Liver (tissue), 9 donors: ENCODE data around the gene PRG3. TPM values are rescaled to one million over a fixed set of nuclear protein-coding genes. Genes with fewer than 3 reads are reported as not detected.

Experiments used
- DNase-seq: peaks from one replicate; pipeline ENCODE4 v3.0.0-alpha.2; 2017; ENCODE audit warnings: low spot score
- H3K27ac ChIP-seq, 2 donors: one replicate each; pipeline ENCODE4 v1.7.0; 2013; ENCODE audit warnings: inconsistent platforms in 2 of 2, low read length in 2 of 2, control low read depth in 1 of 2, low read depth in 1 of 2, mild to moderate bottlenecking in 1 of 2
- H3K27me3 ChIP-seq, 4 donors: one replicate each; pipeline versions ENCODE4 v1.6.1 to v1.7.0; 2013; ENCODE audit warnings: low read length in 3 of 4, inconsistent platforms in 1 of 4, mild to moderate bottlenecking in 1 of 4, moderate library complexity in 1 of 4; ENCODE audit not compliant: control insufficient read depth in 4 of 4, insufficient read depth in 4 of 4
- H3K36me3 ChIP-seq, 4 donors: one replicate each; pipeline versions ENCODE4 v1.6.1 to v1.7.0; 2013; ENCODE audit warnings: low read length in 3 of 4, mild to moderate bottlenecking in 3 of 4, low read depth in 1 of 4, moderate library complexity in 1 of 4; ENCODE audit not compliant: control insufficient read depth in 4 of 4, insufficient read depth in 3 of 4
- H3K4me1 ChIP-seq, 4 donors: one replicate each; pipeline versions ENCODE4 v1.6.1 to v1.7.0; 2013; ENCODE audit warnings: low read length in 3 of 4, mild to moderate bottlenecking in 3 of 4, moderate library complexity in 1 of 4; ENCODE audit not compliant: control insufficient read depth in 4 of 4, insufficient read depth in 4 of 4
- H3K4me3 ChIP-seq, 3 donors: one replicate each; pipeline versions ENCODE4 v1.6.1 to v1.7.0; 2013; ENCODE audit warnings: low read length in 3 of 3, control low read depth in 1 of 3, low read depth in 1 of 3, mild to moderate bottlenecking in 1 of 3
- H3K9ac ChIP-seq, 2 donors: one replicate each; pipeline ENCODE4 v1.7.0; 2013; ENCODE audit warnings: low read length in 2 of 2, mild to moderate bottlenecking in 2 of 2, moderate library complexity in 2 of 2, control low read depth in 1 of 2, low read depth in 1 of 2
- H3K9me3 ChIP-seq, 4 donors: one replicate each; pipeline versions ENCODE4 v1.6.1 to v1.7.0; 2013; ENCODE audit warnings: low read length in 3 of 4; ENCODE audit not compliant: control insufficient read depth in 4 of 4
- ATF3 ChIP-seq: IDR thresholded peaks from 2 replicates; pipeline ENCODE4 v1.6.1; 2016; ENCODE audit warnings: antibody characterized with exemption
- CTCF ChIP-seq: fragments of 150-350 bp; IDR thresholded peaks from 2 replicates; pipeline ENCODE4 v1.5.1; 2017; ENCODE audit warnings: improper control_type of control experiment, low read depth, low read length; ENCODE audit not compliant: missing input control
- EGR1 ChIP-seq, 2 donors: IDR thresholded peaks; 2 replicates each; pipeline ENCODE4 v1.6.1; 2016 to 2018; ENCODE audit warnings: antibody characterized with exemption in 2 of 2, low read depth in 2 of 2
- FOXA1 ChIP-seq: IDR thresholded peaks from 2 replicates; pipeline ENCODE4 v1.6.1; 2016; ENCODE audit warnings: antibody characterized with exemption
- FOXA2 ChIP-seq: IDR thresholded peaks from 2 replicates; pipeline ENCODE4 v1.6.1; 2016; ENCODE audit warnings: antibody characterized with exemption
- GABPA ChIP-seq, 2 donors: IDR thresholded peaks in 1 of 2; conservative IDR thresholded peaks in 1 of 2; 2 replicates each; pipeline ENCODE4 v1.6.1; 2016; ENCODE audit warnings: antibody characterized with exemption in 2 of 2, mild to moderate bottlenecking in 1 of 2, moderate library complexity in 1 of 2
- HNF4A ChIP-seq, 2 donors: conservative IDR thresholded peaks; 2 replicates each; pipeline ENCODE4 v1.6.1; 2016; ENCODE audit warnings: antibody characterized with exemption in 2 of 2, mild to moderate bottlenecking in 2 of 2
- HNF4G ChIP-seq: IDR thresholded peaks from 2 replicates; pipeline ENCODE4 v1.6.1; 2016; ENCODE audit warnings: antibody characterized with exemption
- JUND ChIP-seq, 2 donors: IDR thresholded peaks; 2 replicates each; pipeline ENCODE4 v1.6.1; 2016; ENCODE audit warnings: antibody characterized with exemption in 2 of 2
- MAX ChIP-seq: IDR thresholded peaks from 2 replicates; pipeline ENCODE4 v1.6.1; 2016; ENCODE audit warnings: antibody characterized with exemption
- NR2F2 ChIP-seq: IDR thresholded peaks from 2 replicates; pipeline ENCODE4 v1.6.1; 2016; ENCODE audit warnings: antibody characterized with exemption
- RAD21 ChIP-seq, 2 donors: IDR thresholded peaks; 2 replicates each; pipeline ENCODE4 v1.6.1; 2016; ENCODE audit warnings: antibody characterized with exemption in 2 of 2, mild to moderate bottlenecking in 2 of 2
- REST ChIP-seq: IDR thresholded peaks from 2 replicates; pipeline ENCODE4 v1.6.1; 2016; ENCODE audit warnings: antibody characterized with exemption, mild to moderate bottlenecking
- RXRA ChIP-seq, 2 donors: IDR thresholded peaks; 2 replicates each; pipeline ENCODE4 v1.6.1; 2017 to 2018; ENCODE audit warnings: antibody characterized with exemption in 2 of 2, mild to moderate bottlenecking in 1 of 2
- SP1 ChIP-seq: IDR thresholded peaks from 2 replicates; pipeline ENCODE4 v1.6.1; 2018; ENCODE audit warnings: antibody characterized with exemption, mild to moderate bottlenecking
- TAF1 ChIP-seq: conservative IDR thresholded peaks from 2 replicates; pipeline ENCODE4 v1.6.1; 2016; ENCODE audit warnings: antibody characterized with exemption, mild to moderate bottlenecking
- YY1 ChIP-seq: IDR thresholded peaks from 2 replicates; pipeline ENCODE4 v1.6.1; 2016; ENCODE audit warnings: antibody characterized with exemption, mild to moderate bottlenecking
- ZBTB33 ChIP-seq: IDR thresholded peaks from 2 replicates; pipeline ENCODE4 v1.6.1; 2016; ENCODE audit warnings: antibody characterized with exemption
- whole genome bisulfite sequencing: extraction: QIAGEN DNeasy Blood & Tissue Kit; methylation state at CpG from one replicate; pipeline ENCODE4 v1.1.7; 2013; 5-methylcytosine and 5-hydroxymethylcytosine counted together
- polyA plus RNA-seq, 2 donors: library from polyadenylated mRNA; stranded (reverse) in 1 of 2; unstranded in 1 of 2; fragments of 200-250 nt in 1 of 2; fragments of >200 nt in 1 of 2; fragmentation: Nextera tagmentation in 1 of 2; extraction: Ambion mirVana in 1 of 2; gene quantifications; one replicate each; pipeline versions ENCODE4 v1.2.1 to v1.2.3, GENCODE V29; 2013 to 2015
- total RNA-seq, 2 donors: library from RNA; depleted of rRNA; stranded (reverse); fragments of >200 nt; gene quantifications; one replicate each; pipeline ENCODE4 v1.2.3, GENCODE V29; 2014
- donor health status: healthy.
- donor health status: healthy.
- donor health status: healthy.
- donor health status: healthy.
- donor health status: healthy.

PRG3 gene
- total and polyA plus RNA-seq, 4 donors = 0.22 to 4.9 TPM; not detected in 2

- no peak for DNase-seq
- H3K4me1 ChIP-seq = peaks cover 0 to 9% (median 3%) of the 10 kb centered on the region in 4 donors
- H3K9me3 ChIP-seq = no peaks in the 10 kb centered on the region
- no peaks in the 10 kb centered on the region for H3K27me3 ChIP-seq
- H3K9ac ChIP-seq = no peak overlapping the region
- peaks cover 34 to 78% (median 73%) of the 10 kb centered on the region in 4 donors for H3K36me3 ChIP-seq
- H3K4me3 ChIP-seq = no peak overlapping the region
- TF ChIP-seq GABPA (IDR thresholded peaks at IDR 0.05 in 1 of 2, conservative IDR thresholded peaks at IDR 0.05 in 1 of 2) (no peak), CTCF (no peak), HNF4G (no peak), RAD21 (IDR thresholded peaks at IDR 0.05) (no peak), NR2F2 (no peak), HNF4A (conservative IDR thresholded peaks at IDR 0.05) (no peak), EGR1 (IDR thresholded peaks at IDR 0.05; ENCODE audit: low read depth in 2 of 2) (no peak), FOXA1 (no peak), JUND (IDR thresholded peaks at IDR 0.05) (no peak), FOXA2 (no peak), SP1 (no peak), TAF1 (no peak), RXRA (IDR thresholded peaks at IDR 0.05) (no peak), ATF3 (no peak)
- no peak overlapping the region for H3K27ac ChIP-seq
Measured at GRCh38 chr11:57418131-57418530, 37.2 kb upstream of the PRG3 start.

GRCh38 chr11:57417056-57417455 lies 36.1 kb upstream of the PRG3 start:
- no peak for TF ChIP-seq TAF1
- TF ChIP-seq JUND (IDR thresholded peaks at IDR 0.05) = no peak
- no peak for TF ChIP-seq CTCF
- no peak for TF ChIP-seq GABPA (IDR thresholded peaks at IDR 0.05 in 1 of 2, conservative IDR thresholded peaks at IDR 0.05 in 1 of 2)
- no peak for TF ChIP-seq FOXA1
- TF ChIP-seq EGR1 (IDR thresholded peaks at IDR 0.05; ENCODE audit: low read depth in 2 of 2) = no peak
- TF ChIP-seq ATF3 = no peak
- no peak for TF ChIP-seq HNF4G
- no peak for TF ChIP-seq YY1
- TF ChIP-seq NR2F2 = no peak
- TF ChIP-seq REST = no peak
- TF ChIP-seq MAX = no peak
- no peak for TF ChIP-seq RXRA (IDR thresholded peaks at IDR 0.05)
- TF ChIP-seq ZBTB33 = no peak
- no peak overlapping the region for H3K27ac ChIP-seq
- WGBS = 91% methylated on average over 4 of the region's 4 CpGs
- peaks cover 0 to 6% (median under 1%) of the 10 kb centered on the region in 4 donors for H3K4me1 ChIP-seq
- no peak overlapping the region for H3K4me3 ChIP-seq
- H3K36me3 ChIP-seq = peaks cover 34 to 82% (median 76%) of the 10 kb centered on the region in 4 donors
- H3K27me3 ChIP-seq = no peaks in the 10 kb centered on the region
- no peak overlapping the region for H3K9ac ChIP-seq
- DNase-seq = no peak
- H3K9me3 ChIP-seq = no peaks in the 10 kb centered on the region
